A549 (cell line): ENCODE data around the gene LHFPL2. TPM values are rescaled to one million over a fixed set of nuclear protein-coding genes. Genes with fewer than 3 reads are reported as not detected.

Source experiments
- ATAC-seq, 2 experiments: fragments of 200-7000 bp in 1 of 2; fragments of >200 bp in 1 of 2; cut with Nextera tagmentation in 1 of 2; cut with Tn5 transposase in 1 of 2; 3 replicates each; pipeline versions ENCODE4 v1.8.0 to v1.9.1; 2018 to 2020; ENCODE audit warnings: mild to moderate bottlenecking in 1 of 2, moderate library complexity in 1 of 2
- CTCF ChIA-PET: fragments of 300-600 bp; sonication (Branson Sonifier 250); formaldehyde crosslinking; extraction: SDS; loops from one replicate; lab custom pipeline; 2021; ENCODE audit warnings: antibody characterized with exemption, inconsistent platforms; lab: Yijun Ruan, JAX
- POLR2A ChIA-PET: fragments of 350-600 bp; formaldehyde crosslinking; extraction: SDS; loops from one replicate; lab custom pipeline; 2021; ENCODE audit warnings: antibody characterized with exemption, inconsistent platforms; lab: Yijun Ruan, JAX
- DNase-seq, 2 experiments: peaks; one replicate each; pipeline versions ENCODE4 v3.0.0 to v3.0.0-alpha.2; 2011 to 2016; ENCODE audit warnings: low read depth in 1 of 2, low spot score in 1 of 2
- FAIRE-seq: peaks from 2 replicates; lab custom pipeline; 2011; peaks lifted over from hg19 to GRCh38; lab: Jason Lieb, UNC
- H3K27ac ChIP-seq, 2 experiments: fragments of >200 bp; sonication (Bioruptor Twin); formaldehyde crosslinking; 3 replicates each; pipeline ENCODE4 v1.5.1; 2016 to 2017
- H3K4me1 ChIP-seq: fragments of >200 bp; sonication (Bioruptor Twin); formaldehyde crosslinking; 3 replicates; pipeline ENCODE4 v1.6.1; 2016
- H3K4me2 ChIP-seq: fragments of >200 bp; sonication (Bioruptor Twin); formaldehyde crosslinking; 3 replicates; pipeline ENCODE4 v1.6.1; 2016
- H3K4me3 ChIP-seq: fragments of >200 bp; sonication (Bioruptor Twin); formaldehyde crosslinking; 3 replicates; pipeline ENCODE4 v1.5.1; 2016
- H3K9me3 ChIP-seq: fragments of >200 bp; sonication (Bioruptor Twin); formaldehyde crosslinking; 3 replicates; pipeline ENCODE4 v1.6.1; 2016
- CBX8 ChIP-seq: fragments of 200-600 bp; sonication (generic); IDR thresholded peaks from 2 replicates; pipeline ENCODE4 v1.6.1; 2016
- CEBPB ChIP-seq, 2 experiments: fragments of >200 bp in 1 of 2; sonication (Bioruptor Twin) in 1 of 2; formaldehyde crosslinking in 1 of 2; IDR thresholded peaks; 2 replicates each; pipeline ENCODE4 v1.6.1; 2012 to 2016
- CHD2 ChIP-seq: fragments of 150-350 bp; IDR thresholded peaks from 2 replicates; pipeline ENCODE4 v1.6.1; 2014; ENCODE audit warnings: low read length; ENCODE audit not compliant: partially characterized antibody
- EHF ChIP-seq: fragments of 250-450 bp; sonication (Bioruptor Pico); IDR thresholded peaks from 2 replicates; pipeline ENCODE4 v1.5.0; 2020; ENCODE audit warnings: mild to moderate bottlenecking
- EHMT2 ChIP-seq: fragments of 200-600 bp; sonication (generic); IDR thresholded peaks from 2 replicates; pipeline ENCODE4 v1.6.1; 2016; ENCODE audit warnings: antibody characterized with exemption, low read depth, mild to moderate bottlenecking, moderate library complexity
- GATA3 ChIP-seq: IDR thresholded peaks from 2 replicates; pipeline ENCODE4 v1.6.1; 2012; ENCODE audit warnings: borderline replicate concordance
- HDAC2 ChIP-seq: fragments of 200-600 bp; sonication (generic); IDR thresholded peaks from 2 replicates; pipeline ENCODE4 v1.6.1; 2016
- JUNB ChIP-seq: fragments of >200 bp; sonication (Bioruptor Twin); formaldehyde crosslinking; IDR thresholded peaks from 2 replicates; pipeline ENCODE4 v1.6.1; 2016
- KDM5A ChIP-seq: fragments of 200-600 bp; sonication (generic); IDR thresholded peaks from 2 replicates; pipeline ENCODE4 v1.6.1; 2016; ENCODE audit warnings: antibody characterized with exemption, mild to moderate bottlenecking
- MAFK ChIP-seq: fragments of 450-650 bp; IDR thresholded peaks from 2 replicates; pipeline ENCODE4 v1.6.1; 2014; ENCODE audit not compliant: partially characterized antibody
- MYC ChIP-seq: IDR thresholded peaks from 2 replicates; pipeline ENCODE4 v1.6.1; 2012; ENCODE audit warnings: mild to moderate bottlenecking, inconsistent platforms, low read length, improper control_type of control experiment, borderline replicate concordance
- NR3C1 ChIP-seq: fragments of >200 bp; sonication (Bioruptor Twin); formaldehyde crosslinking; IDR thresholded peaks from 3 replicates; pipeline ENCODE4 v1.6.1; 2017
- POLR2A ChIP-seq: IDR thresholded peaks from 2 replicates; pipeline ENCODE4 v1.6.1; 2012; ENCODE audit warnings: mild to moderate bottlenecking, low read length
- RAD21 ChIP-seq, 2 experiments: fragments of >200 bp in 1 of 2; sonication (Bioruptor Twin) in 1 of 2; formaldehyde crosslinking in 1 of 2; IDR thresholded peaks in 1 of 2; conservative IDR thresholded peaks in 1 of 2; 2 replicates in 1 of 2; 3 replicates in 1 of 2; pipeline ENCODE4 v1.6.1; 2012 to 2018; ENCODE audit warnings: inconsistent platforms in 1 of 2
- RFX5 ChIP-seq: fragments of 450-650 bp; IDR thresholded peaks from 2 replicates; pipeline ENCODE4 v1.7.1; 2014; ENCODE audit warnings: antibody characterized with exemption, mild to moderate bottlenecking, moderate library complexity
- RNF2 ChIP-seq: fragments of 200-600 bp; sonication (generic); IDR thresholded peaks from 2 replicates; pipeline ENCODE4 v1.6.1; 2016; ENCODE audit warnings: low read depth, mild to moderate bottlenecking, antibody characterized with exemption, moderate library complexity, borderline replicate concordance
- ZC3H11A ChIP-seq: fragments of 450-650 bp; IDR thresholded peaks from 2 replicates; pipeline ENCODE4 v1.6.1; 2014; ENCODE audit warnings: antibody characterized with exemption, mild to moderate bottlenecking
- ZFP36 ChIP-seq: fragments of 450-650 bp; IDR thresholded peaks from 2 replicates; pipeline ENCODE4 v1.6.1; 2014; ENCODE audit warnings: borderline replicate concordance; ENCODE audit not compliant: partially characterized antibody
- ZNF302 ChIP-seq: fragments of 250-450 bp; sonication (Bioruptor Pico); IDR thresholded peaks from 2 replicates; pipeline ENCODE4 v1.9.0; 2021; ENCODE audit warnings: inconsistent platforms, mild to moderate bottlenecking, moderate library complexity
- WGBS: methylation state at CpG from one replicate; pipeline ENCODE4 v1.1.6; 2017; ENCODE audit errors: missing lambda C conversion rate; 5-methylcytosine and 5-hydroxymethylcytosine counted together
- polyA plus RNA-seq, 4 experiments: library from polyadenylated mRNA; depleted of rRNA in 3 of 4; stranded (reverse); fragments of >200 nt; fragmentation: RNase III in 1 of 4; extraction: RNeasy Plus Mini Kit Qiagen cat#74134 plus additional on column Dnase treatment in 1 of 4; gene quantifications; 2 replicates in 3 of 4; 3 replicates in 1 of 4; pipeline ENCODE4 v1.2.3, GENCODE V29; 2011 to 2017
- TF ChIP-seq, protein P1 (sequence below): IDR thresholded peaks from 2 replicates; pipeline ENCODE4 v1.6.1; 2012
- TF ChIP-seq, protein P2 (sequence below): fragments of 250-450 bp; sonication (Bioruptor Pico); IDR thresholded peaks from 2 replicates; pipeline ENCODE4 v1.5.0; 2021; ENCODE audit warnings: mild to moderate bottlenecking, moderate library complexity, borderline replicate concordance
- TF ChIP-seq, protein P3 (sequence below): fragments of 150-350 bp; IDR thresholded peaks from 2 replicates; pipeline ENCODE4 v1.6.1; 2014; ENCODE audit warnings: low read depth, mild to moderate bottlenecking, low read length
- TF ChIP-seq, protein P4 (sequence below): fragments of >200 bp; sonication (Bioruptor Twin); formaldehyde crosslinking; IDR thresholded peaks from 2 replicates; pipeline ENCODE4 v1.6.1; 2016
- TF ChIP-seq, protein P5 (sequence below): fragments of >200 bp; sonication (Bioruptor Twin); formaldehyde crosslinking; IDR thresholded peaks from 3 replicates; pipeline ENCODE4 v1.5.1; 2016

LHFPL2 gene
- polyA plus RNA-seq, 2 of the 4 experiments (the other 2 are of a cell fraction) = 24.9 to 41.7 TPM

DNA sequence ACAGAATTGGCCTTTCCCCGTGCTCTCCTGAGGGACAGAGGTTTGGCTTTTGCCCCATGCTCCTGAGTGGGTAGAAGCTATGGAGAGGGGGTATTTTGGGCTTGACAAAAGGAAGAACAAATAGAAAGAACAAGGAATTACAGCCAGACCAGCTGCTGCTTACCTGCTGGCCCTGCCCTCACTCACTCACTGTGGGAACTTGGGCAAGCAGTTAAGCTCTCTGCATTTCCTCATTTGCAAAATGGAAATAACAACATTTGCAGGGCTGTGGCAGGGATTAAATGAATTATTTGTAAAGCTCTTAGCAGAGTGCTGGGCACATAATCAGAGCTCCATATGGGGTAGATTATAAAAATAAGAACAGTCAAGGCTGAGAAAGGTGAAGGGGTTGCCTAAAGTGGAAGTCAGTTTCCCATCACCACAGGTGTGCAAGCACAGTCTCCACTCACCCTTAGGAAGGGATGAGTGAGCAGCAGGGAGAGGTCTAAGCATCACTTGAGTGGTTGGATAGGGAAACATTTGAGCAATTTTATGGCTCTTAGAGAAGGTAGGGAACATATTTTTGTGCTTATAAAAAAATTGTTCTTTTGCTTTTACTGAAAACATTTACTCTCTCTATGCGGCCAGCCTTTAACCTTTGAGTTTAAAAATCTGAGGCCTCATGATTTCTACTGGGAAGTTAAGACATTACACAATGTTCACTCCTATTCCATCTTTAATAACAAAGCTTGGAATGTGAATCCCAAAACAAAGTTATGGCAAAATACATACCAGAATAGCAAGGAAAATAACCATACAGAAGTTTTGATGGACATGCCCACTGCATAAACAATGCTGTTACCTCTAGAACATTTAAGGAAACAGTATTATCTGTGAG lies 42.8 kb upstream of the LHFPL2 start:
- H3K27ac ChIP-seq = peak overlapping the region in 1 of 2 experiments; percentile 52; a peak in 4 of 6 replicates
- no peak overlapping the region for H3K4me2 ChIP-seq
- DNase-seq (no peak), FAIRE-seq (no peak), ATAC-seq (no peak)
- TF ChIP-seq RNF2 = no peak
- TF ChIP-seq RAD21 (conservative IDR thresholded peaks at IDR 0.05 in 1 of 2, IDR thresholded peaks at IDR 0.05 in 1 of 2) = no peak
- no peak for TF ChIP-seq ZFP36
- ChIA-PET POLR2A (no interaction called here), CTCF (interaction anchor here (1.0 to 1.5 kb wide), 4 partner anchors 9 to 273 kb away, joined by 3 to 4 read pairs (median 4); no protein-coding TSS in a partner anchor)
- H3K9me3 ChIP-seq = peaks cover 13% of the 10 kb centered on the region; the same call in 2 of the 3 replicates
- 85% methylated on average over 2 of the region's 2 CpGs for WGBS
- no peaks in the 10 kb centered on the region; the same call in 2 of the 3 replicates for H3K4me1 ChIP-seq
- H3K4me3 ChIP-seq = no peak overlapping the region

DNA sequence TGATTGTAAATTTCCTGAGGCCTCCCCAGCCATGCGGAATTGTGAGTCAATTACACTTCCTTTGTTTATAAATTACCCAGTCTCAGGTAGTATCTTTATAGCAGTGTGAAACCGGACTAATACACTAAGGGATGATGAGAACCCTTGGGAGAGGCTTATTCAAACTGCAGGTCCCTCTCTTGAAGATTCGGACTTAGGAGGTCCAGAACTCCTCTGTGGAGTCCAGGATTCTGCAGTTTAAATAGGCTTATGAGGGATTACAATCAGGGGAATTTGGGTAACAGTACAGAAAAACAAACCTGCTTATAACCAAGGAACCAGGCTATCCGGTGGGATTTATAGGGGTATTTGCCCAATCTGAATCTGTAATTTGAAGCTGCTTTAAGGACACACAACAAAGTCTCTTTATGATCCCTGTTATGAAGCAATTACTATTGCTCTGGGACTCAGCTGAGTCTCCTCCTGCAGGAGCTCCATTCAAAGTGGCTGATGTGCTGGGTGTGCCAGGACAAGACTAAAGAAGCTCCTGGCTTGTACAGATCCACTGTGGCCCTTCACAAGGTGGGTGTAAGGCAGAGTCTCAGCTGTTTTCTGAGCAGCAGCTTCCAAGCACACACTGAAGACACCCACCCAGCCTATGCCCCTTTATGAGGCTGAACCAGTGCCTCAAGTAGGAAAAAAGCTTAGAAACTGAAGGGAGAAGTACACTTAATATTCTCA lies 41.8 kb upstream of the LHFPL2 start:
- no peak overlapping the region for H3K4me2 ChIP-seq
- ATAC-seq = peak in 1 of 2 experiments; percentile 68; a peak in 3 of 6 replicates
- FAIRE-seq = no peak
- TF ChIP-seq GATA3 (no peak), MYC (no peak), RNF2 (no peak), MAFK (no peak), EHF (CRISPR knock-in tag) (no peak), RAD21 (conservative IDR thresholded peaks at IDR 0.05 in 1 of 2, IDR thresholded peaks at IDR 0.05 in 1 of 2) (no peak), ZC3H11A (no peak), CHD2 (no peak), POLR2A (no peak), KDM5A (no peak), CBX8 (no peak), RFX5 (no peak)
- TF ChIP-seq, protein P1, sequence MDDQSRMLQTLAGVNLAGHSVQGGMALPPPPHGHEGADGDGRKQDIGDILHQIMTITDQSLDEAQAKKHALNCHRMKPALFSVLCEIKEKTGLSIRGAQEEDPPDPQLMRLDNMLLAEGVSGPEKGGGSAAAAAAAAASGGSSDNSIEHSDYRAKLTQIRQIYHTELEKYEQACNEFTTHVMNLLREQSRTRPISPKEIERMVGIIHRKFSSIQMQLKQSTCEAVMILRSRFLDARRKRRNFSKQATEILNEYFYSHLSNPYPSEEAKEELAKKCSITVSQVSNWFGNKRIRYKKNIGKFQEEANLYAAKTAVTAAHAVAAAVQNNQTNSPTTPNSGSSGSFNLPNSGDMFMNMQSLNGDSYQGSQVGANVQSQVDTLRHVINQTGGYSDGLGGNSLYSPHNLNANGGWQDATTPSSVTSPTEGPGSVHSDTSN = no peak
- TF ChIP-seq, protein P2, sequence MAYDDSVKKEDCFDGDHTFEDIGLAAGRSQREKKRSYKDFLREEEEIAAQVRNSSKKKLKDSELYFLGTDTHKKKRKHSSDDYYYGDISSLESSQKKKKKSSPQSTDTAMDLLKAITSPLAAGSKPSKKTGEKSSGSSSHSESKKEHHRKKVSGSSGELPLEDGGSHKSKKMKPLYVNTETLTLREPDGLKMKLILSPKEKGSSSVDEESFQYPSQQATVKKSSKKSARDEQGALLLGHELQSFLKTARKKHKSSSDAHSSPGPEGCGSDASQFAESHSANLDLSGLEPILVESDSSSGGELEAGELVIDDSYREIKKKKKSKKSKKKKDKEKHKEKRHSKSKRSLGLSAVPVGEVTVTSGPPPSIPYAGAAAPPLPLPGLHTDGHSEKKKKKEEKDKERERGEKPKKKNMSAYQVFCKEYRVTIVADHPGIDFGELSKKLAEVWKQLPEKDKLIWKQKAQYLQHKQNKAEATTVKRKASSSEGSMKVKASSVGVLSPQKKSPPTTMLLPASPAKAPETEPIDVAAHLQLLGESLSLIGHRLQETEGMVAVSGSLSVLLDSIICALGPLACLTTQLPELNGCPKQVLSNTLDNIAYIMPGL = no peak
- ChIA-PET POLR2A (no interaction called here), CTCF (interaction anchor here (1.0 to 1.1 kb wide), 2 partner anchors 9 to 76 kb away, joined by 3 to 4 read pairs; no protein-coding TSS in a partner anchor)
- no peak for DNase-seq
- 73% methylated on average over 4 of the region's 4 CpGs for WGBS
- H3K9me3 ChIP-seq = peaks cover 4% of the 10 kb centered on the region; the same call in 2 of the 3 replicates
- H3K4me3 ChIP-seq = no peak overlapping the region
- H3K27ac ChIP-seq = peak overlapping the region in 1 of 2 experiments; percentile 52; a peak in 1 of 6 replicates
- H3K4me1 ChIP-seq = no peaks in the 10 kb centered on the region; the same call in 2 of the 3 replicates

DNA sequence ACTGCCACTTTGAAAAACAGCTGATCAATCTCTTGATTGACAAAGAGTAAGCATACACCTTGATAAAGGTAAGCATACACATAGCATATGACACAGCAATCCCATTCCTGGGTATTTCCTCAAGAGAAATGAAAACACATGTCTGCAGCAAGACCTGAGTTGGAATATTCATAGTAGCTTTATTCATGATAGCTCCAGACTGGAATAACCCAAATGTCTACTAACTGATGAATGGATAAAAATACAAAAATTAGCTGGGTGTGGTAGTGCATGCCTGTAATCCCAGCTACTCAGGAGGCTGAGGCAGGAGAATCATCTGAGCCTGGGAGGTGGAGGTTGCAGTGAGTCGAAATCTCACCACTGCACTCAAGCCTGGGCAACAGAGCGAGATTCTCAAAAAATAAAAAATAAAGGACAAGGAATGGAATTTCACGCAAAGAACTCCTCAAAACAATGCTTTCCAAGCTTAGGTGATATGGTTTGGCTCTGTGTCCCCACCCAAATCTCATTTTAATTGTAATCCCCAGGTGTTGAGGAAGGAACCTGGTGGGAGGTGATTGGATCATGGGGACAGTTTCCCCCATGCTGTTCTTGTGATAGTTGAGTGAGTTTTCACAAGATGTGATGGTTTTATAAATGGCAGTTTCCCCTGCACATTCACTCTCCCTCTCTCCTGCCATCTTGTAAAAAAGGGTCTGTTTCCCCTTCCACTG lies 41.1 kb upstream of the LHFPL2 start:
- DNase-seq (no peak), FAIRE-seq (no peak), ATAC-seq (no peak)
- Histone ChIP-seq H3K4me1 (no peaks in the 10 kb centered on the region; the same call in 2 of the 3 replicates), H3K27ac (0 out of 6 replicates have a peak overlapping the region, but pooled peaks of 1 of the 2 experiments have one; percentile 12), H3K4me3 (no peak overlapping the region), H3K9me3 (no peaks in the 10 kb centered on the region), H3K4me2 (no peak overlapping the region)
- POLR2A ChIA-PET = no interaction called here
- CTCF ChIA-PET = interaction anchor here (0.8 kb wide), 1 partner anchor 9 kb away, joined by 3 read pairs; no protein-coding TSS in a partner anchor
- WGBS = 93% methylated on average over 3 of the region's 3 CpGs
- TF ChIP-seq NR3C1 (no peak), EHMT2 (no peak), ZNF302 (CRISPR knock-in tag) (no peak), RNF2 (no peak), POLR2A (no peak), HDAC2 (no peak), CEBPB (IDR thresholded peaks at IDR 0.05) (no peak), JUNB (no peak)
- TF ChIP-seq, protein P3, sequence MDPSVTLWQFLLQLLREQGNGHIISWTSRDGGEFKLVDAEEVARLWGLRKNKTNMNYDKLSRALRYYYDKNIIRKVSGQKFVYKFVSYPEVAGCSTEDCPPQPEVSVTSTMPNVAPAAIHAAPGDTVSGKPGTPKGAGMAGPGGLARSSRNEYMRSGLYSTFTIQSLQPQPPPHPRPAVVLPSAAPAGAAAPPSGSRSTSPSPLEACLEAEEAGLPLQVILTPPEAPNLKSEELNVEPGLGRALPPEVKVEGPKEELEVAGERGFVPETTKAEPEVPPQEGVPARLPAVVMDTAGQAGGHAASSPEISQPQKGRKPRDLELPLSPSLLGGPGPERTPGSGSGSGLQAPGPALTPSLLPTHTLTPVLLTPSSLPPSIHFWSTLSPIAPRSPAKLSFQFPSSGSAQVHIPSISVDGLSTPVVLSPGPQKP = no peak
- TF ChIP-seq, protein P4, sequence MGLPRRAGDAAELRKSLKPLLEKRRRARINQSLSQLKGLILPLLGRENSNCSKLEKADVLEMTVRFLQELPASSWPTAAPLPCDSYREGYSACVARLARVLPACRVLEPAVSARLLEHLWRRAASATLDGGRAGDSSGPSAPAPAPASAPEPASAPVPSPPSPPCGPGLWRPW = no peak
- TF ChIP-seq, protein P5, sequence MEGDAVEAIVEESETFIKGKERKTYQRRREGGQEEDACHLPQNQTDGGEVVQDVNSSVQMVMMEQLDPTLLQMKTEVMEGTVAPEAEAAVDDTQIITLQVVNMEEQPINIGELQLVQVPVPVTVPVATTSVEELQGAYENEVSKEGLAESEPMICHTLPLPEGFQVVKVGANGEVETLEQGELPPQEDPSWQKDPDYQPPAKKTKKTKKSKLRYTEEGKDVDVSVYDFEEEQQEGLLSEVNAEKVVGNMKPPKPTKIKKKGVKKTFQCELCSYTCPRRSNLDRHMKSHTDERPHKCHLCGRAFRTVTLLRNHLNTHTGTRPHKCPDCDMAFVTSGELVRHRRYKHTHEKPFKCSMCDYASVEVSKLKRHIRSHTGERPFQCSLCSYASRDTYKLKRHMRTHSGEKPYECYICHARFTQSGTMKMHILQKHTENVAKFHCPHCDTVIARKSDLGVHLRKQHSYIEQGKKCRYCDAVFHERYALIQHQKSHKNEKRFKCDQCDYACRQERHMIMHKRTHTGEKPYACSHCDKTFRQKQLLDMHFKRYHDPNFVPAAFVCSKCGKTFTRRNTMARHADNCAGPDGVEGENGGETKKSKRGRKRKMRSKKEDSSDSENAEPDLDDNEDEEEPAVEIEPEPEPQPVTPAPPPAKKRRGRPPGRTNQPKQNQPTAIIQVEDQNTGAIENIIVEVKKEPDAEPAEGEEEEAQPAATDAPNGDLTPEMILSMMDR = no peak
